ENCODE data around the gene LGR6.
"Not testable (repeated sequence)": the region's sequence is repeated elsewhere in the genome, so short reads cannot be mapped to it uniquely, and the experiment has no call there.

The LGR6 gene

GRCh38 chr1:202193614-202194327, at the start of gene LGR6:
LGR6 (plus strand) TSS chr1:202193799; CDS start chr1:202193990, 191 bp downstream.
- no peaks in the 10 kb centered on the region for H4K20me1 ChIP-seq (ENCODE audit: insufficient read depth, low read length)
- no peaks in the 10 kb centered on the region for H3K36me3 ChIP-seq (ENCODE audit: insufficient read depth, low read length)
- no peaks in the 10 kb centered on the region for H3K9me3 ChIP-seq (ENCODE audit: low read length)
- no peak within 1 kb of the TSS for H3K27ac ChIP-seq (ENCODE audit: low read depth, low read length, poor library complexity, severe bottlenecking)
- no peaks in the 10 kb centered on the region for H3K9me2 ChIP-seq (ENCODE audit: low read depth, low read length)
- no peaks in the 10 kb centered on the region for H3F3A ChIP-seq (ENCODE audit: insufficient read depth, low read length)
- H3K4me3 ChIP-seq (ENCODE audit: low read depth, low read length, poor library complexity, severe bottlenecking): no peak within 1 kb of the TSS
- no peaks in the 10 kb centered on the region for H3K79me2 ChIP-seq (ENCODE audit: insufficient read depth, low read length)
- no peak within 1 kb of the TSS for H3K9ac ChIP-seq (ENCODE audit: low read length)
- no peak for TF ChIP-seq CTCF (IDR thresholded peaks at IDR 0.05; ENCODE audit: low read length)
- H3K27me3 ChIP-seq (ENCODE audit: insufficient read depth, low read length): no peaks in the 10 kb centered on the region
- no peak within 1 kb of the TSS for H2AFZ ChIP-seq (ENCODE audit: low read length)
- H3K4me1 ChIP-seq (ENCODE audit: insufficient read depth, low read length, severe bottlenecking): no peaks in the 10 kb centered on the region
- no peak within 1 kb of the TSS for H3K4me2 ChIP-seq (ENCODE audit: low read length)

GRCh38 chr1:202144402-202145067, 49.1 kb upstream of the LGR6 start, which contains the start of gene ARL8A:
ARL8A (minus strand) TSS chr1:202144737; CDS start chr1:202144572, 165 bp downstream.
- Histone ChIP-seq H2AFZ (ENCODE audit: low read length) (peak within 1 kb of the TSS; percentile 59; the same call in 1 of the 2 replicates), H3K27ac (ENCODE audit: low read depth, low read length, poor library complexity, severe bottlenecking) (peak within 1 kb of the TSS; percentile 72), H4K20me1 (ENCODE audit: insufficient read depth, low read length) (no peaks in the 10 kb centered on the region), H3K4me2 (ENCODE audit: low read length) (peak within 1 kb of the TSS; percentile 67), H3K79me2 (ENCODE audit: insufficient read depth, low read length) (peaks cover 29% of the 10 kb centered on the region), H3K27me3 (ENCODE audit: insufficient read depth, low read length) (no peaks in the 10 kb centered on the region), H3K9me2 (ENCODE audit: low read depth, low read length) (no peaks in the 10 kb centered on the region), H3K9ac (ENCODE audit: low read length) (peak within 1 kb of the TSS; percentile 86), H3K4me3 (ENCODE audit: low read depth, low read length, poor library complexity, severe bottlenecking) (peak within 1 kb of the TSS; percentile 77), H3K4me1 (ENCODE audit: insufficient read depth, low read length, severe bottlenecking) (peaks cover 23% of the 10 kb centered on the region), H3F3A (ENCODE audit: insufficient read depth, low read length) (no peaks in the 10 kb centered on the region), H3K36me3 (ENCODE audit: insufficient read depth, low read length) (peaks cover 46% of the 10 kb centered on the region), H3K9me3 (ENCODE audit: low read length) (no peaks in the 10 kb centered on the region)
- no peak for TF ChIP-seq EZH2 (IDR thresholded peaks at IDR 0.05; ENCODE audit: borderline replicate concordance, low read length)
- TF ChIP-seq CTCF (IDR thresholded peaks at IDR 0.05; ENCODE audit: low read length): no peak

- Histone ChIP-seq H3K9ac (ENCODE audit: low read length) (peak overlapping the region; percentile 86), H3K79me2 (ENCODE audit: insufficient read depth, low read length) (peaks cover 25% of the 10 kb centered on the region), H3K27ac (ENCODE audit: low read depth, low read length, poor library complexity, severe bottlenecking) (peak overlapping the region; percentile 61), H3K4me2 (ENCODE audit: low read length) (peak overlapping the region; percentile 67), H3F3A (ENCODE audit: insufficient read depth, low read length) (no peaks in the 10 kb centered on the region), H3K4me3 (ENCODE audit: low read depth, low read length, poor library complexity, severe bottlenecking) (peak overlapping the region; percentile 77), H2AFZ (ENCODE audit: low read length) (peak overlapping the region; percentile 59; the same call in 1 of the 2 replicates), H4K20me1 (ENCODE audit: insufficient read depth, low read length) (no peaks in the 10 kb centered on the region), H3K36me3 (ENCODE audit: insufficient read depth, low read length) (peaks cover 51% of the 10 kb centered on the region), H3K9me3 (ENCODE audit: low read length) (no peaks in the 10 kb centered on the region), H3K4me1 (ENCODE audit: insufficient read depth, low read length, severe bottlenecking) (peaks cover 23% of the 10 kb centered on the region), H3K27me3 (ENCODE audit: insufficient read depth, low read length) (no peaks in the 10 kb centered on the region), H3K9me2 (ENCODE audit: low read depth, low read length) (no peaks in the 10 kb centered on the region)
- TF ChIP-seq CTCF (IDR thresholded peaks at IDR 0.05; ENCODE audit: low read length): no peak
- no peak for TF ChIP-seq EZH2 (IDR thresholded peaks at IDR 0.05; ENCODE audit: borderline replicate concordance, low read length)
These were observed 48.4 kb upstream of the LGR6 start for GRCh38 chr1:202145068-202145743.

GRCh38 chr1:202145744-202146140, 47.9 kb upstream of the LGR6 start:
- not testable (repeated sequence) for H3F3A ChIP-seq (ENCODE audit: insufficient read depth, low read length); H4K20me1 ChIP-seq (ENCODE audit: insufficient read depth, low read length); H3K27me3 ChIP-seq (ENCODE audit: insufficient read depth, low read length); H3K4me3 ChIP-seq (ENCODE audit: low read depth, low read length, poor library complexity, severe bottlenecking); H3K9me3 ChIP-seq (ENCODE audit: low read length); H3K9me2 ChIP-seq (ENCODE audit: low read depth, low read length); H3K9ac ChIP-seq (ENCODE audit: low read length); H3K27ac ChIP-seq (ENCODE audit: low read depth, low read length, poor library complexity, severe bottlenecking); H2AFZ ChIP-seq (ENCODE audit: low read length)
- peak overlapping the region; percentile 67; the same call in 1 of the 2 replicates for H3K4me2 ChIP-seq (ENCODE audit: low read length)
- peaks cover 22% of the 10 kb centered on the region for H3K79me2 ChIP-seq (ENCODE audit: insufficient read depth, low read length)
- H3K4me1 ChIP-seq (ENCODE audit: insufficient read depth, low read length, severe bottlenecking): peaks cover 23% of the 10 kb centered on the region
- peaks cover 51% of the 10 kb centered on the region for H3K36me3 ChIP-seq (ENCODE audit: insufficient read depth, low read length)

Measured in OCI-LY1 (cell line).